Neural progenitor cell (in vitro differentiated cells): Measurements from ENCODE around the gene NCAPG2. TPM values are rescaled to one million over a fixed set of nuclear protein-coding genes. Genes with fewer than 3 reads are reported as not detected.

Experiments
- DNase-seq: peaks from one replicate; pipeline ENCODE4 v3.0.0-alpha.2; 2016; ENCODE audit warnings: low spot score
- H2AFZ ChIP-seq: fragments of 200-600 bp; sonication (generic); replicated peaks from 2 replicates; pipeline ENCODE4 v1.6.1; 2016; ENCODE audit warnings: antibody characterized with exemption
- H3F3A ChIP-seq: fragments of 200-600 bp; sonication (generic); 2 replicates; pipeline ENCODE4 v1.6.1; 2016; ENCODE audit warnings: antibody characterized with exemption, low read depth
- H3K27ac ChIP-seq: fragments of 200-600 bp; sonication (generic); 2 replicates; pipeline ENCODE4 v1.5.1; 2016; ENCODE audit warnings: mild to moderate bottlenecking
- H3K27me3 ChIP-seq: fragments of 200-600 bp; sonication (generic); 2 replicates; pipeline ENCODE4 v1.6.1; 2016; ENCODE audit warnings: mild to moderate bottlenecking, moderate library complexity
- H3K36me3 ChIP-seq: fragments of 200-600 bp; sonication (generic); 2 replicates; pipeline ENCODE4 v1.5.1; 2016
- H3K4me1 ChIP-seq: fragments of 200-600 bp; sonication (generic); 2 replicates; pipeline ENCODE4 v1.6.1; 2016; ENCODE audit warnings: mixed run types
- H3K4me2 ChIP-seq: fragments of 200-600 bp; sonication (generic); 2 replicates; pipeline ENCODE4 v1.6.1; 2016
- H3K4me3 ChIP-seq: fragments of 200-600 bp; sonication (generic); 2 replicates; pipeline ENCODE4 v1.5.1; 2016
- H3K79me2 ChIP-seq: fragments of 200-600 bp; sonication (generic); 2 replicates; pipeline ENCODE4 v1.6.1; 2016; ENCODE audit warnings: low read depth
- H3K9ac ChIP-seq: fragments of 200-600 bp; sonication (generic); 2 replicates; pipeline ENCODE4 v1.6.1; 2016
- H3K9me3 ChIP-seq: fragments of 200-600 bp; sonication (generic); 2 replicates; pipeline ENCODE4 v1.5.1; 2016; ENCODE audit warnings: low read depth
- H4K20me1 ChIP-seq: fragments of 200-600 bp; sonication (generic); 2 replicates; pipeline ENCODE4 v1.6.1; 2016; ENCODE audit warnings: low read depth
- H3K27ac Mint-ChIP-seq: 3 replicates; pipeline ENCODE4 v1.8.0; 2021; ENCODE audit warnings: mixed read lengths
- H3K27me3 Mint-ChIP-seq: 2 replicates; pipeline ENCODE4 v1.8.0; 2022; ENCODE audit warnings: low read depth, mild to moderate bottlenecking, inconsistent platforms, moderate library complexity, mixed read lengths; ENCODE audit not compliant: insufficient read depth
- H3K36me3 Mint-ChIP-seq: 3 replicates; pipeline ENCODE4 v1.8.0; 2021; ENCODE audit warnings: mixed read lengths
- H3K4me1 Mint-ChIP-seq: 3 replicates; pipeline ENCODE4 v1.8.0; 2021; ENCODE audit warnings: mixed read lengths
- H3K4me3 Mint-ChIP-seq: 3 replicates; pipeline ENCODE4 v1.8.0; 2021; ENCODE audit warnings: mild to moderate bottlenecking, moderate library complexity, mixed read lengths
- H3K9me3 Mint-ChIP-seq: 3 replicates; pipeline ENCODE4 v1.8.0; 2020; ENCODE audit warnings: mixed read lengths
- EZH2 ChIP-seq: fragments of 200-600 bp; sonication (generic); IDR thresholded peaks from 2 replicates; pipeline ENCODE4 v1.6.1; 2017; ENCODE audit warnings: antibody characterized with exemption, mild to moderate bottlenecking, moderate library complexity
- EZH2phosphoT487 ChIP-seq: fragments of 200-600 bp; sonication (generic); IDR thresholded peaks from 2 replicates; pipeline ENCODE4 v1.6.1; 2017; ENCODE audit warnings: antibody characterized with exemption
- total RNA-seq: library from RNA; depleted of rRNA; stranded (reverse); fragments of >200 nt; gene quantifications from 2 replicates; pipeline ENCODE4 v1.2.3, GENCODE V29; 2015; ENCODE audit warnings: low replicate concordance
- TF ChIP-seq, protein P1 (sequence below): fragments of 200-600 bp; sonication (generic); IDR thresholded peaks from 2 replicates; pipeline ENCODE4 v1.5.1; 2017; ENCODE audit warnings: antibody characterized with exemption, mild to moderate bottlenecking

The NCAPG2 gene
- total RNA-seq, 1 donor from 2014 or later, result 89.6 TPM

GRCh38 chr7:158741294-158741666, 36.7 kb upstream of the NCAPG2 start:
- Histone ChIP-seq H4K20me1 (no peaks in the 10 kb centered on the region), H3K4me1 (no peaks in the 10 kb centered on the region), H2AFZ (no peak overlapping the region), H3K4me3 (no peak overlapping the region), H3K9ac (no peak overlapping the region), H3K27ac (no peak overlapping the region), H3K27me3 (no peaks in the 10 kb centered on the region), H3K36me3 (no peaks in the 10 kb centered on the region), H3K79me2 (no peaks in the 10 kb centered on the region), H3F3A (no peaks in the 10 kb centered on the region), H3K4me2 (no peak overlapping the region), H3K9me3 (no peaks in the 10 kb centered on the region)
- DNase-seq, result no peak
- peaks cover 34% of the 10 kb centered on the region for H3K36me3 Mint-ChIP-seq
- H3K27ac Mint-ChIP-seq, result no peak overlapping the region
- H3K27me3 Mint-ChIP-seq, result no peaks in the 10 kb centered on the region
- H3K4me3 Mint-ChIP-seq, result no peak overlapping the region
- TF ChIP-seq EZH2phosphoT487 (no peak), EZH2 (no peak)
- TF ChIP-seq, protein P1, sequence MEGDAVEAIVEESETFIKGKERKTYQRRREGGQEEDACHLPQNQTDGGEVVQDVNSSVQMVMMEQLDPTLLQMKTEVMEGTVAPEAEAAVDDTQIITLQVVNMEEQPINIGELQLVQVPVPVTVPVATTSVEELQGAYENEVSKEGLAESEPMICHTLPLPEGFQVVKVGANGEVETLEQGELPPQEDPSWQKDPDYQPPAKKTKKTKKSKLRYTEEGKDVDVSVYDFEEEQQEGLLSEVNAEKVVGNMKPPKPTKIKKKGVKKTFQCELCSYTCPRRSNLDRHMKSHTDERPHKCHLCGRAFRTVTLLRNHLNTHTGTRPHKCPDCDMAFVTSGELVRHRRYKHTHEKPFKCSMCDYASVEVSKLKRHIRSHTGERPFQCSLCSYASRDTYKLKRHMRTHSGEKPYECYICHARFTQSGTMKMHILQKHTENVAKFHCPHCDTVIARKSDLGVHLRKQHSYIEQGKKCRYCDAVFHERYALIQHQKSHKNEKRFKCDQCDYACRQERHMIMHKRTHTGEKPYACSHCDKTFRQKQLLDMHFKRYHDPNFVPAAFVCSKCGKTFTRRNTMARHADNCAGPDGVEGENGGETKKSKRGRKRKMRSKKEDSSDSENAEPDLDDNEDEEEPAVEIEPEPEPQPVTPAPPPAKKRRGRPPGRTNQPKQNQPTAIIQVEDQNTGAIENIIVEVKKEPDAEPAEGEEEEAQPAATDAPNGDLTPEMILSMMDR, result no peak
- no peaks in the 10 kb centered on the region for H3K9me3 Mint-ChIP-seq
- no peaks in the 10 kb centered on the region for H3K4me1 Mint-ChIP-seq

GRCh38 chr7:158740657-158741293, 36.2 kb upstream of the NCAPG2 start:
- no peaks in the 10 kb centered on the region for H3F3A ChIP-seq
- H4K20me1 ChIP-seq, result no peaks in the 10 kb centered on the region
- H3K4me2 ChIP-seq, result no peak overlapping the region
- Mint-ChIP-seq H3K36me3 (peaks cover 34% of the 10 kb centered on the region), H3K27me3 (no peaks in the 10 kb centered on the region), H3K27ac (peak overlapping the region; percentile 29), H3K4me1 (no peaks in the 10 kb centered on the region), H3K9me3 (no peaks in the 10 kb centered on the region), H3K4me3 (no peak overlapping the region)
- no peak overlapping the region for H3K4me3 ChIP-seq
- DNase-seq, result no peak
- H3K9me3 ChIP-seq, result no peaks in the 10 kb centered on the region
- H3K27ac ChIP-seq, result no peak overlapping the region
- H3K27me3 ChIP-seq, result no peaks in the 10 kb centered on the region
- H3K4me1 ChIP-seq, result no peaks in the 10 kb centered on the region
- no peak overlapping the region for H3K9ac ChIP-seq
- TF ChIP-seq EZH2 (no peak), EZH2phosphoT487 (no peak)
- TF ChIP-seq, protein P1, result no peak
- H3K36me3 ChIP-seq, result no peaks in the 10 kb centered on the region
- no peak overlapping the region for H2AFZ ChIP-seq
- no peaks in the 10 kb centered on the region for H3K79me2 ChIP-seq

GRCh38 chr7:158740013-158740656, 35.5 kb upstream of the NCAPG2 start:
- H3K4me3 Mint-ChIP-seq, result no peak overlapping the region
- H3K36me3 ChIP-seq, result no peaks in the 10 kb centered on the region
- H3F3A ChIP-seq, result no peaks in the 10 kb centered on the region
- H3K27ac Mint-ChIP-seq, result peak overlapping the region; percentile 68
- H3K9me3 ChIP-seq, result no peaks in the 10 kb centered on the region
- no peak overlapping the region for H2AFZ ChIP-seq
- no peaks in the 10 kb centered on the region for H3K27me3 Mint-ChIP-seq
- H3K27me3 ChIP-seq, result no peaks in the 10 kb centered on the region
- no peaks in the 10 kb centered on the region for H4K20me1 ChIP-seq
- H3K4me2 ChIP-seq, result no peak overlapping the region
- H3K79me2 ChIP-seq, result no peaks in the 10 kb centered on the region
- H3K4me3 ChIP-seq, result no peak overlapping the region
- no peak for DNase-seq
- H3K36me3 Mint-ChIP-seq, result peaks cover 32% of the 10 kb centered on the region
- no peaks in the 10 kb centered on the region for H3K9me3 Mint-ChIP-seq
- no peaks in the 10 kb centered on the region for H3K4me1 ChIP-seq
- TF ChIP-seq, protein P1, result no peak
- no peak for TF ChIP-seq EZH2phosphoT487
- TF ChIP-seq EZH2, result no peak
- H3K9ac ChIP-seq, result no peak overlapping the region
- no peak overlapping the region for H3K27ac ChIP-seq
- H3K4me1 Mint-ChIP-seq, result no peaks in the 10 kb centered on the region
